WI38 (cell line): ENCODE results near the gene PIM3.

Experiments used
- H3K4me3 ChIP-seq: 2 replicates; pipeline ENCODE4 v1.5.1; 2011; ENCODE audit warnings: low read depth, mild to moderate bottlenecking, control low read depth, low read length
- CTCF ChIP-seq: IDR thresholded peaks from 2 replicates; pipeline ENCODE4 v1.5.1; 2012; ENCODE audit warnings: low read depth, mild to moderate bottlenecking, control low read depth, low read length

PIM3 gene

GRCh38 chr22:50002791-50003190, 42.2 kb downstream of the PIM3 start:
- TF ChIP-seq CTCF, result no peak
- no peak overlapping the region for H3K4me3 ChIP-seq

DNA sequence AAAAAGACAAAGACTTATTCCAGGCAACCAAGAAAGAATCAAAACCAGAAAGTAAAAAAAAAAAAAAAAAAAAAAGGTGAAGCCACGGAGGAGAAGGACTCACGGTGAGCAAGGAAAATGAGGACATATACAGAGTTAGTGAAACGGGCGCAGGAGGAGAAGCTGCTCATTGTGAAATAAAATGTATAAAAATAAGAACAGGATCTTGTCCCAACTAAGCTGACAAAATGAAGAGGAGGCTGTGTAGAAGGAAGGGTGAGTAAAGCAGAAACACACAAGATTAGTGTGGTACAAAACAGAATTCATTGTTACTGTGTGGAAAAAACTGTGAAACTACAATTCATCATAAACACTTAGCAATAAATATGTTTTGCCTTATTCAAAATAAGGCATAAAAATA, 44.3 kb downstream of the PIM3 start:
- no peak for TF ChIP-seq CTCF
- no peak overlapping the region for H3K4me3 ChIP-seq

DNA sequence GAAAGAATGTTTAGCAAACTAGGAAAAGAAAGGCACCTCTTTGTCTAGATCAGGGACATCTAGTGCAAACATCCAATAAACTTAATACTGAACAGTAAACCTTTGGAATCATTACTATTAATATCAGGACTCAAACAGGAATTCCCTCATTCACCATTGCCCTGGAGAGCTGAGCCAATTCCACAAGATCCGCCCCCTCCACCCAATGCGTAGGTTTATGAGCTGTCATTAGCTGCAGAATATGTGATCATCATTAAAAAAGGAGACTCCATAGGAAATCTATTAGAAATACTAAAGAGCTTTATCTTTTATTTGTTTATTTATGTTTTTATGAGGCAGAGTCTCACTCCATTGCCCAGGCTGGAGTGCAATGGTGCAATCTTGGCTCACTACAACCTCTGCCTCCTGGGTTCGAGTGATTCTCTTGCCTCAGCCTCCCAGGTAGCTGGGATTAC, 46.5 kb downstream of the PIM3 start:
- H3K4me3 ChIP-seq, result no peak overlapping the region
- no peak for TF ChIP-seq CTCF

DNA sequence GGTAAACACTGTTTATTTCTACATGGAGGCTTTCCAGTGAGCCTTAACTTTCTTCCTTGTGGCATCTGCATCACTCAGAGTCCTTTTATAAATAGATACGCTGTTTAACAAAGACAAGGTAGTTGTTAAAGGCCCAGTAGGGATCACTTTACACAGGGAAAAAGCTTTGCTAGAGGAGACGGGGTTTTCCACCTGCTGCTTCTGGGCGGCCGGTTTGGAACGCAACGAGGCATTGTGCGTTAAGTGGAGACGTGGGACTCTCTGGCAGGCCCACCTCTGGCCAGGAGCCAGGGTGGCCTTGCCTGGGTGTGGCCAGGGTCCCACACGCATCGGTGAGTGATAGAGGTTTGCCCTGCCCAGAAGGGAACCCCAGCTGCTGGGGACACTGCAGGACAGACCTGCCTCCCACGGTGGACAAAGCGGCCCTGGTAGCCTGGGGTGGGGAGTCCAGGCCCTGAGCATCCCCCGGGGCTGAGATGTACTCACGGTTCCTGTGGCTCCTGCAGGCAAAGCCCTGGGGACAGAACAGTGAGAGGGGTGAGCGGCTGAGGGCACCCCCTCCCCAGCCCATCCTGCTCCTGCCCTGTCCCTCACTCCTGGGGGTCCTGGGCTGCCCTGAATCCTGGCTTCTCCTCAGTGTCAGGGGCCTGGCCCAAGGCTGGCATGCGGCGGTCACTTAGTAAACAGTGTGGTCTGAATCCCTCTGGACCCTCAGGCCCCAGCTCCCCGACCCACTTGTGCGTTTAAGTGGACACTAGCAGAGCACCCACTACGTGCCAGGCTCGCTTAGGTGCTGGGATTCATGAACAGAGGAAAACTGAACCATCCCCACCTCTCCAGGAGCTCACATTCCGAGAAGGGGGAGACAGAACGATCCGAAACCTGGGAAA, 47.8 kb downstream of the PIM3 start:
- H3K4me3 ChIP-seq, result no peak overlapping the region
- no peak for TF ChIP-seq CTCF

DNA sequence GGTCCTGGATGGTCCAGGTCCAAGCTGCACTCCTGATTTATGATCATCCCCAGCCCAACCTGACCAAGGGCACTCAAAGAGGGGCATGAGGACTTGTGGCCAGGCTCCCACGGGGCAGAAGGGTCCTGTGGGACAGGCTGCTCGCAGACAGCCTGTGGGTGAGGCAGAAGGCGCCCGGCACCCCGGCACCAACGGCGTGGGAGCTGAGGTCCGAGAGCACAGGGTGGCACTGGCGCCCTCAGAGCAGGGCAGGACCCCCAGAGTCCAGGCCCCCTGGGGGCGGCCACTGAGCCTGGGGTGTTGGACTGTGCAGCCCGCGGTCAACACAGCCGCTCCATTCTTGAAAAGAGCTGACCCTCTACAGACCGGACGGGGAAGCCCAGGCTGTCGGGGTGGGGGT, 48.7 kb downstream of the PIM3 start:
- no peak overlapping the region for H3K4me3 ChIP-seq
- no peak for TF ChIP-seq CTCF

DNA sequence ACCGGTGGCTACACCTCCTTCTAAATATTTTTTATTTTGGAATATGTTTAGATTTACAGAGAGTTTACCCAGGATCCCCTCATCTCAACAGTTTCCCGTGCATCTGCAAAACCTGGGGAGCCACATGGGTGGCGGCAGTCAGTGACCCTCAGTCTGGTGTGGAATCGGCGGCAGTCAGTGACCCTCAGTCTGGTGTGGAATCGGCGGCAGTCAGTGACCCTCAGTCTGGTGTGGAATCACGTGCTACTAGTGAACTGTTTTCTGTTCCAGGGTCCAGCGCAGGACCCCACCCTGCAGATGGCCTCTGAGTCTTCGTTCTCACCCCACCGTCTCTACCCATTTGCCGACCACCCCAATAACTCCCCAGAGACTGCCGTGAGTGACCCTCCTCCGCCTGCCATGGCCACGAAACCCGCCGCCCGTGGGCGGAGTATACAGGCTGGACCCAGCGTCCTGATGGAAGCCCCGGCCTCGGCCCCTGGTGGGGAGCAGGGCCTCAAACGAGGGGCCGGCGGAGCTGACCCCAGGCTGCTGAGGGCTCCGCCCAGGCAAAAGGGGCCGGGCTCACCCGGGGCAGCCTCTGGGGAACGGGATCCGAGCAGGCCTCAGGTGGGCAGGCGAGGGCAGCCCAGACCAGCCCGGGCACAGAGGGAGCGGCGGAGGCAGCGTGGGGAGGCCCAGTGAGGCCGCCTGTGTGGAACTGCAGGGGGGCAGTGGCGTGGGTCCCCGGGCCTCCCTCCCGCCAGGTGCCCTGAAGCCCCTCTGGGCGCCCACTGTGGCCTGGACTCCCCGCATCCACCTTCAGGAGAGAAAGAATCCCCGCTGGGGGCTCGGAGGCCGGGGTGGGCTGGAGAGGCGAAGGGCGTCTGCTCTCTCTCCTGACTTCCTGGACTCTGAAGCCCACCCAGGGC, 49.4 kb downstream of the PIM3 start:
- no peak overlapping the region for H3K4me3 ChIP-seq
- no peak for TF ChIP-seq CTCF
